IPS-20b (cell line): Measurements from ENCODE around the gene SBF2.

Source experiments
- H3K27ac ChIP-seq: one replicate; pipeline ENCODE4 v1.5.1; 2013; ENCODE audit warnings: low read length
- H3K27me3 ChIP-seq: 2 replicates; pipeline ENCODE4 v1.6.1; 2013; ENCODE audit warnings: mild to moderate bottlenecking, low read length, inconsistent platforms; ENCODE audit not compliant: insufficient read depth
- H3K36me3 ChIP-seq: 2 replicates; pipeline ENCODE4 v1.6.1; 2013; ENCODE audit warnings: low read depth, mild to moderate bottlenecking, inconsistent platforms, low read length, moderate library complexity; ENCODE audit not compliant: insufficient read depth
- H3K4me1 ChIP-seq: 2 replicates; pipeline ENCODE4 v1.6.1; 2013; ENCODE audit warnings: mild to moderate bottlenecking, control low read depth, inconsistent platforms, low read length, moderate library complexity; ENCODE audit not compliant: insufficient read depth
- H3K4me3 ChIP-seq: 2 replicates; pipeline ENCODE4 v1.5.1; 2013; ENCODE audit warnings: mild to moderate bottlenecking, low read length, inconsistent platforms
- H3K9ac ChIP-seq: 2 replicates; pipeline ENCODE4 v1.6.1; 2013; ENCODE audit warnings: low read depth, mild to moderate bottlenecking, inconsistent platforms, low read length, moderate library complexity
- H3K9me3 ChIP-seq: 2 replicates; pipeline ENCODE4 v1.6.1; 2013; ENCODE audit warnings: mild to moderate bottlenecking, low read depth, low read length, inconsistent platforms; ENCODE audit not compliant: insufficient read depth

The SBF2 gene

DNA sequence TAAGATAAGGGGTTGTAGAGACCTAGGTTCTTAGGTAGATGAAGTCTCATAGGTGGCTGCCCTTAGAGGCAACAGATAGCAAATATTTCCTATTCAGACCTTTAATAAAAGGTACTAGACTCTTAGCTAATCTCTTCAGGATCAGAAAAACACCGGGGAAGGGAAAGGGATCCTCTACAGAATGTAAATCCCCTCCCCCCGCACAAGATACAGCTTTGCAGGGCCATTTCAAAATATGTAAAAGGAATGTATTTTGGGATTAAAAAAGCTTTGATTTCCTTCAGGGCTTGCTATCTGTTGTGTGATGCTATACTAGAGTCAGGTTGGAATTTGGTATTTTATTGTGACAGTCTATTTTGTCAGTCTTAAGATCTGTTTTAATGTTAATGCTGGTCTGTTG, 517.0 kb downstream of the SBF2 start:
- Histone ChIP-seq H3K27ac (no peak overlapping the region), H3K4me3 (no peak overlapping the region)

DNA sequence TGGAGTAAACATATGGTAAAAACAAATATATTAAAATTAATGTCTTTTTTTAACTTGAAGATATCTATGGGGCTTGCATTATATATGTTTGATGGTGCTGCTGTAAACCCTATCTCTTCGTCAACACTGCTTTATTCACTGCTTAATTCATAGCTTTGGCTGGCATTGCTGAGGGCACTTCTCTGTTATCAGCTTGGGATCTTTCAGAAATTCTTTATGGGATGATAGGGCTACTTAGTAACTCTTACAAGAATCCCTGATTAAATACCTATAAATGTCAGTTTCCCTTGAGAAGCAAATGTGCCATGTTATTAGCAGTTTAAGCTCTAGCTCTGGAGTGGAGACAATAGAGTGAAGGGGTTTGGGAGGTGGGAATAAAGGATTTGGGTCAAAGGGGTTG, 517.8 kb downstream of the SBF2 start:
- Histone ChIP-seq H3K4me1 (peaks cover 20% of the 10 kb centered on the region), H3K36me3 (peaks cover 20% of the 10 kb centered on the region), H3K4me3 (no peak overlapping the region), H3K27me3 (no peaks in the 10 kb centered on the region), H3K9me3 (no peaks in the 10 kb centered on the region), H3K9ac (no peak overlapping the region), H3K27ac (no peak overlapping the region)

More for the DNA sequence above, 517.0 kb downstream of the SBF2 start:
- H3K9ac ChIP-seq: no peak overlapping the region
- H3K27me3 ChIP-seq: no peaks in the 10 kb centered on the region
- peaks cover 20% of the 10 kb centered on the region for H3K4me1 ChIP-seq
- no peaks in the 10 kb centered on the region for H3K9me3 ChIP-seq
- H3K36me3 ChIP-seq: peaks cover 27% of the 10 kb centered on the region

DNA sequence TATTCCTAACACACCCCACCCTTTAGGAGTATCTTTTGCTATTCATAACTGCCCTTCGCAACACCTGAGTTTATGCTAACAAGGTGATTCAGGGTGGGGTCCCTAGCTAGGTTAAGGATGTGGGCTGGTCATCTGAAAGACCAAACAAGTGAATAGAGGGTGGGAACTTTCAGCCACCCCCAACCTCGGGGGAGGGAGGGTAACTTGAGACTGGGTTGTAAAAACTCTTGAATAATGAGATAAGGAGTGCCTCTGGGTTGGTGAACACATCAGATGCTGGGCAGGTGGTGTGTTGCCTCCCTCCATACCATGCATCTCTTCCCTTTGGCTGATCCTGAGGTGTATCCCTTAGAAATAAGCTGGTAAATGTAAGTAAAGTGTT, 518.6 kb downstream of the SBF2 start:
- peaks cover 13% of the 10 kb centered on the region for H3K36me3 ChIP-seq
- no peak overlapping the region for H3K9ac ChIP-seq
- no peaks in the 10 kb centered on the region for H3K27me3 ChIP-seq
- H3K27ac ChIP-seq: no peak overlapping the region
- peaks cover 20% of the 10 kb centered on the region for H3K4me1 ChIP-seq
- no peaks in the 10 kb centered on the region for H3K9me3 ChIP-seq
- H3K4me3 ChIP-seq: 0 out of 2 replicates have a peak overlapping the region, but pooled peaks have one; percentile 41

DNA sequence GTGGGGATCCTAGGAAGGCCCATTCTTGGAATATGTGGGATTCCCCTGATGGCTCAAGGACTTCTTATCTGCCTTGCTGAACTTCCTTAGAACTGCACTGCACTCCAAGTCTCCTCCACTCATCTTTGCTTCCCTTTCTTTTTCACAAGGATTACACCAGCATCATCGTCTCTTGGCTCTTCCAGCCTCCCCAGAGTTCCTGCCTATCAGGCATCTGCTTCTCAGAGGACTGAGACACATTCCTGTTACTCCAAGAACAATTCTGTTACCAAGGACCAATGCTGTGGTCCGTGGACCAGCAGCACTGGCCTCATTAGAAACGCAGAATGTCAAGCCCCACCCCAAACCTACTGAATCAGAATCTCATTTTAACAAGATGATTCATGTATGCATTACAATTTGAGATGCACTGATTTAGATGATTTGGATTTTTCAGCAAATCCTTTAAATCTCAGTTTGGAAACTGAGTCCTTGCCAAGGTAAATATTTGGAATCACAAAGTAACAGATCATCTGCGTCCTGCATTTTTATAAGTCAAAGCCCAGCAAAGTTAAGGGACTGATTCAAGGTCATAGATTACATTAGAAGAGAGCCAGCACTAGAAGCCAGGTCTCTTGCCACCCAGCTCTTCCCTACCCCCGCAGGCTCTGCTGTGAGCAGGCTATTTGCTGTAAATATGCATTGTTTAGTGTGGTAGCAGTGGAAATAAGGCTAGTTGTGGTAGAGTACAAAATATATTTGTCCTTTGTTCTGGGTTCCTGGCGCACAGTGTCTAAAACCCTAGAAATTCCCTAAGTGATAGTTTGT, 519.2 kb downstream of the SBF2 start:
- Histone ChIP-seq H3K4me3 (no peak overlapping the region), H3K27ac (no peak overlapping the region), H3K9me3 (no peaks in the 10 kb centered on the region), H3K27me3 (no peaks in the 10 kb centered on the region), H3K4me1 (peaks cover 20% of the 10 kb centered on the region), H3K36me3 (peaks cover 7% of the 10 kb centered on the region), H3K9ac (no peak overlapping the region)

DNA sequence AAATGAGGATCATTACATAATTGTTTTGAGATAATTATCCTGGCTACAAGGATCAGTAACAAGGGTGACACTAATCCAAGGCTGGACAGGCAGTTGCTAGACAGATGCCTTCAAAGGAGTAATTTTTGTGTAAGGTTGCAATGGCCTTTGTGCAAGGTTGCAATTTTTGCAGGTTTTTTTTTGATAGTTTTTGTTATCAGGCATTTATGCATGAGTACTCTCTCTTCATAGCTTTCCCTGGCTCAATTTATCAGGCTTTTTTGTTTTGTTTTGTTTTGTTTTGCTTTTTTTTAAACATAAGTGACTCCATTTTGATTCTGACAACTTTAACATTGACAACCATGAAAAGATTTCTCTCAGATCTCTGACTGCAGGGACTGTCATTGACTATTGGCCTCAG, 519.9 kb downstream of the SBF2 start:
- no peak overlapping the region for H3K27ac ChIP-seq
- H3K9me3 ChIP-seq: no peaks in the 10 kb centered on the region
- no peaks in the 10 kb centered on the region; the same call in none of the 2 replicates for H3K36me3 ChIP-seq
- H3K27me3 ChIP-seq: no peaks in the 10 kb centered on the region
- H3K4me3 ChIP-seq: no peak overlapping the region
- no peak overlapping the region for H3K9ac ChIP-seq
- H3K4me1 ChIP-seq: peaks cover 20% of the 10 kb centered on the region

DNA sequence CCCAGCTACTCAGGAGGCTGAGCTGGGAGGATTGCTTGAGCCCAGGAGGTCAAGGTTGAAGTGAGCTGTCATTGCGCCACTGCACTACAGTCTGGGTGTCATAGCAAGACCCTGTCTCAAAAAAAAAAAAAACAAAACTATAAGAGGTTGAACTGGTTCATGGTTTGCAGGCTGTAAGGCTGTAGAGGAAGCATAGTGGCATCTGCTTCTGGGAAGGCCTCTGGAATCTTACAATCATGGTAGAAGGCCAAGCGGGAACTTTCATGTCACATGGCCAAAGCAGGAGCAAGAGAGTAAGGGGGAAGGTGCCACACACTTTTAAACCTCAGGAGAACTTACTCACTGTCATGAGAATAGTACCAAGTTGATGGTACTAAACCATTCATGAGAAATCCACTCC, 520.5 kb downstream of the SBF2 start:
- Histone ChIP-seq H3K27me3 (no peaks in the 10 kb centered on the region), H3K9me3 (no peaks in the 10 kb centered on the region), H3K36me3 (no peaks in the 10 kb centered on the region; the same call in 1 of the 2 replicates), H3K4me1 (peaks cover 20% of the 10 kb centered on the region), H3K27ac (no peak overlapping the region), H3K4me3 (no peak overlapping the region), H3K9ac (no peak overlapping the region)

DNA sequence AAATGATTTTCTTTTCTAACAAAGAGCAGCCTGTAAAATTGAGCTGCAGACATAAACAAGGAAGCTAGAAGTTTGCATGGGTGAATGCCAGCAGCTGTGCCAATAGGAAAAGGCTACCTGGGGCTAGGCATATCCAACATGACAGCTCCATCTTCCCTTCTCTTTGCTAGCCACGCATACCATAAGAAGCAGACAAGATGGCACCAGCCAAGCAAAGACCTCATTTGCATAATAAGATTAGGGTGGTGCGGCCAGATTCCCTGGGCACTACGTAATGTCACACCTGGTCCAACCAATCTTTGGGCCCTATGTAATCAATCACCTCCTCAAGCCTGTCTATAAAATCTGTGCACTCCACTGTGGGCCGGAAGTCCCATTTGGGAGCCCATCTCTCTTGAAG, 521.8 kb downstream of the SBF2 start:
- Histone ChIP-seq H3K27ac (no peak overlapping the region), H3K9ac (no peak overlapping the region), H3K4me3 (no peak overlapping the region), H3K36me3 (no peaks in the 10 kb centered on the region), H3K4me1 (peaks cover 20% of the 10 kb centered on the region), H3K27me3 (no peaks in the 10 kb centered on the region), H3K9me3 (no peaks in the 10 kb centered on the region)

DNA sequence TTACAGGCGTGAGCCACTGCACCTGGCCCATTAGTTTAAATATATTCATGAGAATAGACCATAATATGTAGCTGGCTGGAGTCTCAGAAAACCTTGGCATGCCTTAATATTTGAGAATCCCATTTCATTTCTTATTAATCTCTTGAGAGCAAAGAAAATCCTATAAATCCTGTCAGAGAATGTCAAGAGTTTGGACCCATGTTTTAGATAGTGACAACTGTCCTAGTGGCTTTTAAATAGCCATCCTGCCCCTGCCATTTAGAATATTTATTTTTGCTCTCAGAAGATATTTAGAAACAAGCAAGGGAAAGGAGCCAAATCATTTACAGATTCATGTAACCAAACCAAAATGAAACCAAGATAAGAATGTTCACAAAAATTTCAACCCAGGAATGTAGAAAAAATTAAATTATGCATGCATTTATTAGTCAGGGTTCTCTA, 522.9 kb downstream of the SBF2 start:
- H3K27ac ChIP-seq: no peak overlapping the region
- no peak overlapping the region for H3K9ac ChIP-seq
- H3K36me3 ChIP-seq: no peaks in the 10 kb centered on the region
- H3K4me3 ChIP-seq: no peak overlapping the region
- peaks cover 15% of the 10 kb centered on the region for H3K4me1 ChIP-seq
- no peaks in the 10 kb centered on the region for H3K27me3 ChIP-seq
- no peaks in the 10 kb centered on the region for H3K9me3 ChIP-seq

DNA sequence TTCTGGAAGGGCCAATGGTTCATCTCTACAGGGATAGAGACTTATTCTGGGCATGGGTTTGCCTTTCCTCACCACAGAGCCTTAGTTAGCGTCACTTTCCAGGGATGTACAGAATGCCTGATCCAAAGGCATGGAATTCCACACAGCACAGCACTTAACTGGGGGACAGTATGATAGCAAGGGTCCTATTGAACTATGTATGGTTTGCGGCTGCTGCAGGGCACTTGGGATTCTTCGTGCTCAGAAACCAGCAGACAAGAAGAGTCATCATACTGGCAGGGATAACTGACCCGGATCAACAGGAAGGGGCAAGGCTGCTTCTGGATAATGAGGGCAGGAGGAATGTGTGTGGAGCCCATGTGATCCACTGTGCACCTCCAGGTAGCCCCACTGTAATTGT, 524.4 kb downstream of the SBF2 start:
- Histone ChIP-seq H3K27me3 (no peaks in the 10 kb centered on the region), H3K4me3 (no peak overlapping the region), H3K27ac (no peak overlapping the region), H3K36me3 (no peaks in the 10 kb centered on the region), H3K9ac (no peak overlapping the region), H3K4me1 (peaks cover 5% of the 10 kb centered on the region), H3K9me3 (no peaks in the 10 kb centered on the region)

DNA sequence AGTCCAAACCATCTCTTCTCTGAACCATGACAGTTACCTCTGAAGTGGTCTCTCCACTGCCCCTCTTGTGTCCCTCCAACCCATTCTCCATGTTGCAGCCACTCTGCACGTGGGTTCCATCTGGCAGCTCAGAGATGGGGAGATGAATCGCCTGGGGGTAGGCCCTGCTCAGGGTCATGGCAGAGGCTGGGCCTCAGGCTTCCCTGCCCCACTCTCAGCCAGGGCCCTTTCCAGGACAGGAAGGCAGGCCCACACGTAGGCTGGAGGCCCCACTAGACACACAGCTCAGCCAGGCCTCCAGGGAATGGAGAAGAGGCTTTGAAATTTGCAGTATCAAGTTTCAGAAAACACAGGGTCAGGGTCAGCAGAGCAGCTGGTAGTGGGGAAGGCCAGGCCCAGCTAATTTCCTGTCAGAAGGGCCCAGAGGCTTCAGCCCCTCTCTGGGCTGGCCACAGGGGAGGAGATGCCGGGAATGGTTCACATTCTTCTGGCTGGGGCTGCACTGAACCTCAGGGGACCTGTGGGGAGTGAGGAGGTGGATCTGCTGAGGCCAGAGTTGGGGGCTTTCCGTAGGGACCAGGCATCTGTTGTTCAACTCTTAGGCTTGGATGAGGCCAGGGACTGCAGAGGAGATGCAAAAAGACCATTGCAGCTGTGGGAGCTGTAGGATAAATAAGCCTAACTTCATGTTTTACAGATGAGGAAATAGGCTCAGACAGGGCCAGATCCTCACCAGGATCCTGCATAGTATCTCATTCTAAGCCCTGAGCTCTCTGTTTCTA, 528.5 kb downstream of the SBF2 start:
- H3K27ac ChIP-seq: no peak overlapping the region

DNA sequence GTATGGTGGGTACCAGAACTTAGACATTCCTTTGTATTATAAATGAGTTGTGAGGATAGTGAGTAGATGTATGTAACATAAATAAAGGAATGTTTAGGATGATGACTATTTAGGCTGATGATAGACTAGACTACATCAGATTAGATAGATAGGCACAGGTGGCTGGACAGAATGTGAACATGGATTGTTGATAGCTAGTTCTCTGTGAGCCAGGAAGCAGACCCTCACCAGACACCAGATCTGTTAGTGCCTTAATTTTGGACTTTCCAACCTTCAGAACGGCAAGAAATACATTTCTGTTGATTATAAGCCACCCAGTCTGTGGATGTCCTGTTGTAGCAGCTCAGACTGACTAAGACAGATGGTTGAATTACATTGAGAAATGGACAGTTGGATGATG, 530.7 kb downstream of the SBF2 start:
- H3K27me3 ChIP-seq: no peaks in the 10 kb centered on the region
- H3K27ac ChIP-seq: no peak overlapping the region
- peaks cover 7% of the 10 kb centered on the region for H3K4me1 ChIP-seq
- H3K36me3 ChIP-seq: no peaks in the 10 kb centered on the region
- no peak overlapping the region for H3K9ac ChIP-seq
- no peak overlapping the region for H3K4me3 ChIP-seq
- H3K9me3 ChIP-seq: no peaks in the 10 kb centered on the region

More for the DNA sequence above, 528.5 kb downstream of the SBF2 start:
- H3K27me3 ChIP-seq: no peaks in the 10 kb centered on the region
- H3K9ac ChIP-seq: no peak overlapping the region
- peaks cover 3% of the 10 kb centered on the region; the same call in 1 of the 2 replicates for H3K4me1 ChIP-seq
- no peaks in the 10 kb centered on the region for H3K36me3 ChIP-seq
- H3K4me3 ChIP-seq: no peak overlapping the region
- H3K9me3 ChIP-seq: no peaks in the 10 kb centered on the region

DNA sequence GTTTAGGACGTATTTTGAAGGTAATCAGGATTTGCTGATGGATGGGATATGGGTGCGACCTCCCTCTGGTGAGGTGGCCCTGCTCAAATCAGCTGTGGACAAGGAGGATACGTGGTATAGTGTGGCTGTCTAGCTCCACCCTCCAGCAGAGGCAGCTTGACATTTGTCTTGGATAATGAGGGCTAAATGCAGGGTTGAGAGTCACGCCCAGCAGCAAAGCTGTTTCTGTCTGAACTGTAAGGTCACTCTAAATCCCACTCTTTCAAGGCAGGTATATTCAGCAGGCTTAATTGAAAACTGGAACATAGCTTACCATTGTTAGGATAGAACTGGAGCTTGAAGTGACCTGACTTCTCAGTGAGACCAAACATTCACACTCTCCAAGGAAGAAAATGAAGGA, 531.5 kb downstream of the SBF2 start:
- no peaks in the 10 kb centered on the region for H3K27me3 ChIP-seq
- no peak overlapping the region for H3K27ac ChIP-seq
- no peak overlapping the region for H3K9ac ChIP-seq
- peaks cover 11% of the 10 kb centered on the region for H3K4me1 ChIP-seq
- no peak overlapping the region for H3K4me3 ChIP-seq
- no peaks in the 10 kb centered on the region for H3K9me3 ChIP-seq
- no peaks in the 10 kb centered on the region for H3K36me3 ChIP-seq
